Neuronal stem cell (in vitro differentiated cells): ENCODE data around the gene CLASP1.

ENCODE experiments used
- DNase-seq: peaks from one replicate; pipeline ENCODE4 v3.0.0-alpha.2; 2013; ENCODE audit warnings: low spot score
- H2AFZ ChIP-seq: one replicate; pipeline ENCODE4 v1.6.1; 2013; ENCODE audit warnings: mild to moderate bottlenecking, low read length, inconsistent platforms
- H2AK5ac ChIP-seq: 2 replicates; pipeline ENCODE4 v1.6.1; 2013; ENCODE audit warnings: low read depth, mild to moderate bottlenecking, inconsistent platforms, low read length, moderate library complexity, mixed read lengths
- H2BK120ac ChIP-seq: 2 replicates; pipeline ENCODE4 v1.6.1; 2013; ENCODE audit warnings: low read depth, mild to moderate bottlenecking, inconsistent platforms, low read length, moderate library complexity, mixed read lengths
- H2BK12ac ChIP-seq: one replicate; pipeline ENCODE4 v1.6.1; 2013; ENCODE audit warnings: low read length, inconsistent platforms
- H2BK15ac ChIP-seq: 2 replicates; pipeline ENCODE4 v1.6.1; 2013; ENCODE audit warnings: mild to moderate bottlenecking, low read length, inconsistent platforms, mixed read lengths
- H2BK5ac ChIP-seq: one replicate; pipeline ENCODE4 v1.6.1; 2013; ENCODE audit warnings: inconsistent platforms, mild to moderate bottlenecking, low read length, moderate library complexity
- H3K14ac ChIP-seq: one replicate; pipeline ENCODE4 v1.6.1; 2013; ENCODE audit warnings: low read length, inconsistent platforms
- H3K18ac ChIP-seq: 2 replicates; pipeline ENCODE4 v1.6.1; 2013; ENCODE audit warnings: low read length, inconsistent platforms
- H3K23ac ChIP-seq: 2 replicates; pipeline ENCODE4 v1.6.1; 2013; ENCODE audit warnings: low read depth, mild to moderate bottlenecking, mixed read lengths, low read length, inconsistent platforms; ENCODE audit not compliant: poor library complexity
- H3K27ac ChIP-seq: replicated peaks from 3 replicates; pipeline ENCODE4 v1.5.1; 2013; ENCODE audit warnings: low read length, inconsistent platforms
- H3K27me3 ChIP-seq, 3 experiments: 2 replicates each; pipeline ENCODE4 v1.6.1; 2013; ENCODE audit warnings: low read length in 3 of 3, mild to moderate bottlenecking in 2 of 3, inconsistent platforms in 1 of 3, low read depth in 1 of 3, mixed read lengths in 1 of 3, moderate library complexity in 1 of 3; ENCODE audit not compliant: control insufficient read depth in 3 of 3, insufficient read depth in 3 of 3
- H3K36me3 ChIP-seq, 2 donors: replicated peaks in 1 of 2; 2 replicates each; pipeline ENCODE4 v1.6.1; 2013; ENCODE audit warnings: low read length in 2 of 2; ENCODE audit not compliant: control insufficient read depth in 2 of 2, insufficient read depth in 2 of 2
- H3K4ac ChIP-seq: 2 replicates; pipeline ENCODE4 v1.6.1; 2013; ENCODE audit warnings: inconsistent platforms, mild to moderate bottlenecking, low read length, moderate library complexity
- H3K4me1 ChIP-seq, 2 donors: 1 replicate in 1 of 2; 2 replicates in 1 of 2; pipeline ENCODE4 v1.6.1; 2013; ENCODE audit warnings: low read length in 2 of 2, low read depth in 1 of 2; ENCODE audit not compliant: control insufficient read depth in 2 of 2, insufficient read depth in 1 of 2
- H3K4me2 ChIP-seq: one replicate; pipeline ENCODE4 v1.6.1; 2013; ENCODE audit warnings: mild to moderate bottlenecking, low read length, inconsistent platforms; ENCODE audit not compliant: insufficient read depth, poor library complexity, severe bottlenecking
- H3K4me3 ChIP-seq, 2 donors: 2 replicates each; pipeline ENCODE4 v1.5.1; 2013; ENCODE audit warnings: low read length in 2 of 2, mild to moderate bottlenecking in 2 of 2, inconsistent platforms in 1 of 2, moderate library complexity in 1 of 2
- H3K79me1 ChIP-seq: one replicate; pipeline ENCODE4 v1.6.1; 2013; ENCODE audit warnings: low read depth, mild to moderate bottlenecking, inconsistent platforms, low read length, moderate library complexity
- H3K9ac ChIP-seq: one replicate; pipeline ENCODE4 v1.6.1; 2013; ENCODE audit warnings: mild to moderate bottlenecking, low read depth, low read length, inconsistent platforms; ENCODE audit not compliant: poor library complexity
- H3K9me3 ChIP-seq, 2 donors: replicated peaks in 1 of 2; 2 replicates each; pipeline versions ENCODE3 to v1.6.1; 2013; ENCODE audit warnings: low read length in 2 of 2, mild to moderate bottlenecking in 2 of 2, inconsistent platforms in 1 of 2, low read depth in 1 of 2, mixed read lengths in 1 of 2, moderate library complexity in 1 of 2; ENCODE audit not compliant: control insufficient read depth in 2 of 2, insufficient read depth in 1 of 2
- H4K8ac ChIP-seq: one replicate; pipeline ENCODE4 v1.6.1; 2013; ENCODE audit warnings: low read depth, mild to moderate bottlenecking, inconsistent platforms, low read length, moderate library complexity
- H4K91ac ChIP-seq: one replicate; pipeline ENCODE4 v1.6.1; 2013; ENCODE audit warnings: low read length, low read depth, mild to moderate bottlenecking, inconsistent platforms; ENCODE audit not compliant: poor library complexity
- WGBS, 2 donors: extraction: QIAGEN DNeasy Blood & Tissue Kit; methylation state at CpG; one replicate each; pipeline ENCODE4 v1.1.7; 2013; ENCODE audit warnings: missing lambda C conversion rate in 2 of 2, mixed read lengths in 1 of 2; ENCODE audit not compliant: insufficient read length in 2 of 2, insufficient replicate concordance in 1 of 2; ENCODE audit errors: extremely low coverage in 2 of 2; 5-methylcytosine and 5-hydroxymethylcytosine counted together

Gene CLASP1

DNA sequence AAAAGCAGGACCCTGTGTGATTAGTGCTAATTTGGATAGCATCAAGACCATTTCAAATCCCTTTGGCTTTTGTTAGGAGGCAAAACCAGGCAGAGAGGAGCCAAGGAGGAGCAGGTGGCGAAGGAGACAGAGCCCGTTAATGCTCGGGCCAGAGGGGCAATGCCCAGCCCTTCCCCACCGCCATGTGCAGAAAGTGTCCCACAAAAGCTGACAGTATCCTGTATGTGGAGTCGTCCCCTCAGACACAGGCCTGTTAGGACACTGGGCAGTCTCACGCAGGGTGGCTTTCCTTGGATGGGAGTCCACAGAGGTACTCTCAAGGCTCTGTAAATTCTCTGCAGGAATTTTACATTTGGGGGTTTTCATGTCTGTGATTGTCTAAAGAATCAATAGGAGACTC, 319.5 kb downstream of the CLASP1 start:
- Histone ChIP-seq H4K8ac (no peak overlapping the region), H3K36me3 (no peaks in the 10 kb centered on the region), H3K4me2 (no peak overlapping the region), H3K4me3 (no peak overlapping the region), H3K4ac (no peak overlapping the region), H3K14ac (no peak overlapping the region), H4K91ac (no peak overlapping the region), H2BK5ac (no peak overlapping the region), H3K27me3 (peaks cover 0 to 2% (median 0%) of the 10 kb centered on the region in 3 experiments), H3K9me3 (no peaks in the 10 kb centered on the region), H3K9ac (no peak overlapping the region), H2AFZ (no peak overlapping the region), H3K18ac (no peak overlapping the region), H2BK120ac (no peak overlapping the region), H3K27ac (no peak overlapping the region), H3K4me1 (peaks cover 0 to 2% of the 10 kb centered on the region in 2 donors), H2BK12ac (no peak overlapping the region), H2BK15ac (no peak overlapping the region), H3K79me1 (no peaks in the 10 kb centered on the region), H2AK5ac (no peak overlapping the region), H3K23ac (no peak overlapping the region)
- WGBS, 2 donors, result no CpG with 5 or more reads among the region's 6 CpGs
- no peak for DNase-seq

DNA sequence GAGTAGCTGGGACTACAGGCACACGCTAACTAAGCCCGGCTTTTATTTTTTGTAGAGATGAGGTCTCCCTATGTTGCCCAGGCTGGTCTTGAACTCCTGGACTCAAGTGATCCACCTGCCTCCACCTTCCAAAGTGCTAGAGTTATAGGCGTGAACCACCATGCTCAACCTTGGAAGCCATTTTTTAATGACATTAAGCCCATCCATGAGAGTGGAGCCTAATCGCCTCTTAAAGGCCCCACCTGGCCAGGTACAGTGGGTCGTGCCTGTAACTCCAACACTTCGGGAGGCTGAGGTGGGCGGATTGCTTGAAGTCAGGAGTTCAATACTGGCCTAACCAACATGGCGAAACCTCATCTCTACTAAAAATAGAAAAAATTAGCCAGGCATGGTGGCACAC, 322.6 kb downstream of the CLASP1 start:
- no peak overlapping the region for H2AK5ac ChIP-seq
- H3K4me3 ChIP-seq, result no peak overlapping the region
- H2BK12ac ChIP-seq, result no peak overlapping the region
- peaks cover 0 to 2% (median 0%) of the 10 kb centered on the region in 3 experiments for H3K27me3 ChIP-seq
- H3K18ac ChIP-seq, result no peak overlapping the region
- H3K9ac ChIP-seq, result no peak overlapping the region
- no peak overlapping the region for H4K91ac ChIP-seq
- no peak overlapping the region for H3K4me2 ChIP-seq
- no peak overlapping the region for H3K27ac ChIP-seq
- peaks cover 0 to 3% of the 10 kb centered on the region in 2 donors for H3K4me1 ChIP-seq
- H3K4ac ChIP-seq, result no peak overlapping the region
- H3K9me3 ChIP-seq, result peaks cover 0 to 1% of the 10 kb centered on the region in 2 donors
- no peak for DNase-seq
- H2BK15ac ChIP-seq, result no peak overlapping the region
- no peaks in the 10 kb centered on the region for H3K79me1 ChIP-seq
- H2BK5ac ChIP-seq, result no peak overlapping the region
- no peak overlapping the region for H2AFZ ChIP-seq
- H2BK120ac ChIP-seq, result no peak overlapping the region
- H3K36me3 ChIP-seq, result no peaks in the 10 kb centered on the region
- H4K8ac ChIP-seq, result no peak overlapping the region
- no peak overlapping the region for H3K14ac ChIP-seq
- no peak overlapping the region for H3K23ac ChIP-seq
- no CpG with 5 or more reads among the region's 8 CpGs for WGBS, 2 donors

DNA sequence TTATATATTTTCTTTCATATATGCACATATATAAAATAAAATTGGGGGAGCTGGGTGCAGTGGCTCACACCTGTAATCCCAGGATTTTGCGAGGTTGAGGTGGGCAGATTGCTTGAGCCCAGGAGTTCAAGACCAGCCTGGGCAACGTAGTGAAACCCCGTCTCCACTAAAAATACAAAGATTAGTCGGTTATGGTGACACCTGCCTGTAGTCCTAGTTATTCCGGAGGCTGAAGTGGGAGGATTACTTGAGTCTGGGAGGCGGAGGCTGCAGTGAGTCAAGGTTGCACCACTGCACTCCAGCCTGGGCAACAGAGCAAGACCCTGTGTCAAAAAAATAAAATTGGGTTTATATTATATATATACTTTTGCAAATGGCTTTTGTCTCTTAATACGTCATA, 324.7 kb downstream of the CLASP1 start:
- H3K4me2 ChIP-seq, result no peak overlapping the region
- H3K4me1 ChIP-seq, result peaks cover 0 to 3% of the 10 kb centered on the region in 2 donors
- no peak overlapping the region for H4K91ac ChIP-seq
- H3K9ac ChIP-seq, result no peak overlapping the region
- no peak overlapping the region for H2BK15ac ChIP-seq
- H2BK120ac ChIP-seq, result no peak overlapping the region
- no peak overlapping the region for H3K23ac ChIP-seq
- H3K79me1 ChIP-seq, result no peaks in the 10 kb centered on the region
- no peak overlapping the region for H2AK5ac ChIP-seq
- no peak overlapping the region for H3K14ac ChIP-seq
- no peak for DNase-seq
- H2BK12ac ChIP-seq, result no peak overlapping the region
- H3K4me3 ChIP-seq, result no peak overlapping the region
- H3K9me3 ChIP-seq, result peaks cover 0 to 1% of the 10 kb centered on the region in 2 donors
- H2BK5ac ChIP-seq, result no peak overlapping the region
- H2AFZ ChIP-seq, result no peak overlapping the region
- H3K4ac ChIP-seq, result no peak overlapping the region
- H4K8ac ChIP-seq, result no peak overlapping the region
- H3K18ac ChIP-seq, result no peak overlapping the region
- H3K27me3 ChIP-seq, result peaks cover 0 to 2% (median 0%) of the 10 kb centered on the region in 3 experiments
- H3K36me3 ChIP-seq, result no peaks in the 10 kb centered on the region
- no CpG with 5 or more reads among the region's 7 CpGs for WGBS, 2 donors
- H3K27ac ChIP-seq, result no peak overlapping the region

GRCh38 chr2:121321476-121321875, 327.8 kb downstream of the CLASP1 start:
- no peak overlapping the region for H3K27ac ChIP-seq
- peaks cover 0 to 3% of the 10 kb centered on the region in 2 donors for H3K4me1 ChIP-seq
- H3K27me3 ChIP-seq, result no peaks in the 10 kb centered on the region
- no peak overlapping the region for H2BK120ac ChIP-seq
- no peak overlapping the region for H2AFZ ChIP-seq
- H3K9me3 ChIP-seq, result peaks cover 0 to 1% of the 10 kb centered on the region in 2 donors
- H3K4me3 ChIP-seq, result no peak overlapping the region
- no peaks in the 10 kb centered on the region for H3K36me3 ChIP-seq
- no peak overlapping the region for H3K4ac ChIP-seq
- no peak overlapping the region for H2BK12ac ChIP-seq
- no peak overlapping the region for H2BK15ac ChIP-seq
- H3K14ac ChIP-seq, result no peak overlapping the region
- H4K8ac ChIP-seq, result no peak overlapping the region
- H3K9ac ChIP-seq, result no peak overlapping the region
- H4K91ac ChIP-seq, result no peak overlapping the region
- H3K23ac ChIP-seq, result no peak overlapping the region
- H2AK5ac ChIP-seq, result no peak overlapping the region
- no peak overlapping the region for H3K18ac ChIP-seq
- DNase-seq, result no peak
- H3K4me2 ChIP-seq, result no peak overlapping the region
- no peak overlapping the region for H2BK5ac ChIP-seq
- no CpG with 5 or more reads among the region's 8 CpGs for WGBS, 2 donors
- H3K79me1 ChIP-seq, result no peaks in the 10 kb centered on the region
